ENCODE data around the gene G2E3.
A peak's percentile ranks its signal among the peaks of the same experiment; 100 is the strongest.
"Not testable (repeated sequence)": the region's sequence is repeated elsewhere in the genome, so short reads cannot be mapped to it uniquely, and the experiment has no call there.

Gene G2E3

GRCh38 chr14:30559638-30560091 is 707 bp downstream of the G2E3 start:
- no peak for DNase-seq (ENCODE audit: low read depth, low spot score)

GRCh38 chr14:30560581-30560980 is 1.6 kb downstream of the G2E3 start:
- no peak for DNase-seq (ENCODE audit: low read depth, low spot score)
- no peak overlapping the region for H3K27ac ChIP-seq

More at GRCh38 chr14:30559638-30560091, 707 bp downstream of the G2E3 start:
- peak overlapping the region; percentile 74 for H3K27ac ChIP-seq

GRCh38 chr14:30564235-30564867 is 5.4 kb downstream of the G2E3 start:
- H3K27ac ChIP-seq: no peak overlapping the region
- DNase-seq (ENCODE audit: low read depth, low spot score): no peak

DNA sequence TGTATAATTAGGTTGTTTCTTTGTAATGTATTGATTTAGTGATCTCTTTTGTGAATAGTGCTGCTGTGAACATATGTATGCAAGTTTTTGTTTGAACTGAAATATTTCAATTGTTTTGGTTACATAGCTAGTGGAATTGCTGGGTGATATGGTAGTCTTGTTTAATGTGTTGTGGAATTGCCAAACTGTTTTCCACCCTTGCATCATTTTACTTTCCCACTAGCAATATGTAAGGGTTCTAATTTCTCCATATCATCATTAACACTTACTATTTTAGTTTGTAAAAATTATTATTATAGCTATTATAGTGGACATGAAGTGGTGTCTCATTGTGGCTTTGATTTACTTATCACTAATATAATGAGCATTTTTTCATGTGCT is 5.9 kb downstream of the G2E3 start:
- no peak overlapping the region for H3K27ac ChIP-seq
- DNase-seq (ENCODE audit: low read depth, low spot score): no peak

- H3K27ac ChIP-seq: no peak overlapping the region
- no peak for DNase-seq (ENCODE audit: low read depth, low spot score)
These were observed 10.4 kb downstream of the G2E3 start for GRCh38 chr14:30569216-30569902.

DNA sequence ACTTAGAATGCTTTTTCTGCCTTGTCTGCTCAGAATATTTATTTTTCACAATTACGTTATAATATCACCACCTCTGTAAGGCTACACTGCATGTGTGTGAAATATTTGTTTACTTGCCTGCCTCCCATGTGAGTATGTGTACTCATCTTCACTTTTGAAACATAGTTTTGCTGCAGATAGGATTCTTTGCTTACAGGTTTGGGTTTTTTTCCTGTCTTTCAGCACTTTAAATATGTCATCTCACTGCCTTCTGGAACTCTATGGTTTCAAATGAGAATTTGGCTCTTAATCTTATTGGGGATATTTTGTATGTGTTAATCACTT is 10.9 kb downstream of the G2E3 start:
- H3K27ac ChIP-seq: no peak overlapping the region
- no peak for DNase-seq (ENCODE audit: low read depth, low spot score)

DNA sequence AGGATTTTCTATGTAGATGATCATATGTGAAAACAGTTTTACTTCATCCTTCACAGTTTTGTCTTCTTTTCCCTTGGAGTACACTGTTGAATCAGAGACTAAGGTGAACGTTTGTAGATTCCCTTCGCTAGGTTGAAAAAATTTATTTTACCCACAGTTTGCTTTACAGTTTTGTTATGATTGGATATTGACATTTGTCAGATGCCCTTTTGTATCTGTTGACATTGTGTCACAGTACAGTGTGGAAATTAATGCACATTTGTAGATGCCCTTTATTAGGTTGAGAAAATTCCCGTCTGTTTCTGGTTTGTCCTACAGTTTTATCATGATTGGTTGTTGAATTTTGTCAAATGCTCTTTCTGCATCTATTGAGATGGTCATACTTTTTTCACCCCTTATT is 13.3 kb downstream of the G2E3 start:
- no peak for DNase-seq (ENCODE audit: low read depth, low spot score)
- H3K27ac ChIP-seq: no peak overlapping the region

GRCh38 chr14:30572771-30573170 is 13.8 kb downstream of the G2E3 start:
- DNase-seq (ENCODE audit: low read depth, low spot score): no peak
- H3K27ac ChIP-seq: no peak overlapping the region

GRCh38 chr14:30573226-30573814 is 14.4 kb downstream of the G2E3 start:
- peak; percentile 34 for DNase-seq (ENCODE audit: low read depth, low spot score)
- no peak overlapping the region for H3K27ac ChIP-seq

DNA sequence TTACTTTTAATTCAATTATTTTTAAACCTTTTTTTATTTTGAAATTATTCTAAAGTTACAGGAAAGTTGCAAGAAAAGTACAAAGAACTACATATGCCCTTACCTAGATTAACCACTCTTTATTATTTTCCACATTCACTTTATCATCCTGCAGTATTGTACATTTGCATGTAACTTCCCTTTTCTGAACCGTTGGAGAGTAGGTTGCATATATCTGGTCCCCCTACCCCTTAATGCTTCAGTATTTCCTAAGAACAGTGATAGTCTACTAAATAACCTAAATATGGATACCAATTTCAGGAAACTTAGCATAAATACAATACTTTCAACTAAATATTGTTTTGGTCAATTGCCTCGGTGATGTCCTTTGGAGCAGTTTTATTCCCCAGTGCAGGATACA is 15.0 kb downstream of the G2E3 start:
- no peak for DNase-seq (ENCODE audit: low read depth, low spot score)
- H3K27ac ChIP-seq: no peak overlapping the region

GRCh38 chr14:30574777-30575176 is 15.8 kb downstream of the G2E3 start:
- not testable (repeated sequence) for H3K27ac ChIP-seq; DNase-seq (ENCODE audit: low read depth, low spot score)

GRCh38 chr14:30576333-30576732 is 17.4 kb downstream of the G2E3 start:
- not testable (repeated sequence) for DNase-seq (ENCODE audit: low read depth, low spot score); H3K27ac ChIP-seq

- H3K27ac ChIP-seq: no peak overlapping the region
- DNase-seq (ENCODE audit: low read depth, low spot score): no peak
These were observed 21.8 kb downstream of the G2E3 start for GRCh38 chr14:30580616-30581282.

DNA sequence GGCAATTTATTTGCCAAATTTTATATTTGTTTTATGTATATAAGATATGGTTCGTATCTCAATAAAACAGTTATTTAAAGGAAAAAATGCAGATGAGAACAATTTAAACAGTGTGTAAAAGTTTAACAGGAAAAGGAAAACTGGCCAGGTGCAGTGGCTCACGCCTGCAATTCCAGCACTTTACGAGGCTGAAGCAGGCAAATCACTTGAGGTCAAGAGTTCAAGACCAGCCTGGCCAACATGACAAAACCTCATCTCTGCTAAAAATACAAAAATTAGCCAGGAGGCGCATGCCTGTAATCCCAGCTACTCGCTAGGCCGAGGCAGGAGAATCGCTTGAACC is 22.3 kb downstream of the G2E3 start:
- H3K27ac ChIP-seq: no peak overlapping the region
- no peak for DNase-seq (ENCODE audit: low read depth, low spot score)

- no peak for DNase-seq (ENCODE audit: low read depth, low spot score)
These were observed 23.4 kb downstream of the G2E3 start for GRCh38 chr14:30582376-30582775.

DNA sequence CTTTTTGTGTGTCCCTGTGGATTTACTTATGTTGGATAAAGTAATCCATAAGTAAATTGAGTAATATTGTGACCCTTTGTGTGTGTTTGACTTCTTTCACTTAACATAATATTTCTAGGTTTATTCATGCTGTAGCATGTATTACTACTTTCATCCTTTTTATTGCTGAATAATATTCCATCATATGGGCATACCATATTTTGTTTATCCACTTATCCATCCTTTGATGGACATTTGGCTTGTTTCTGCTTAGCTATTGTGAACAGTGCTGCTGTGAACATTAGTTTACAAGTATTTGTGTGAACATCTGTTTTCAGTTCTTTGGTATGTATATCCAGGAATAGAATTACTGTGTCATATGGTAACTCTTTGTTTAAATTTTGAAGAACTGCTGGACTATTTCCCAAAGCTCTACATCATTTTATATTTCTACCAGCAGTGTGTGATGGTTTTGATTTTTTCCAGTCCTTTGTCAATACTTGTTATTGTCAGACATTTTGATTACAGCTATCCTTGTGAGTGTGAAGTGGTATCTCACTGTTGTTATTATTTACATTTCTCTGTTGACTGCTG is 25.2 kb downstream of the G2E3 start:
- no peak for DNase-seq (ENCODE audit: low read depth, low spot score)
- H3K27ac ChIP-seq: no peak overlapping the region

More at GRCh38 chr14:30582376-30582775, 23.4 kb downstream of the G2E3 start:
- no peak overlapping the region for H3K27ac ChIP-seq

DNA sequence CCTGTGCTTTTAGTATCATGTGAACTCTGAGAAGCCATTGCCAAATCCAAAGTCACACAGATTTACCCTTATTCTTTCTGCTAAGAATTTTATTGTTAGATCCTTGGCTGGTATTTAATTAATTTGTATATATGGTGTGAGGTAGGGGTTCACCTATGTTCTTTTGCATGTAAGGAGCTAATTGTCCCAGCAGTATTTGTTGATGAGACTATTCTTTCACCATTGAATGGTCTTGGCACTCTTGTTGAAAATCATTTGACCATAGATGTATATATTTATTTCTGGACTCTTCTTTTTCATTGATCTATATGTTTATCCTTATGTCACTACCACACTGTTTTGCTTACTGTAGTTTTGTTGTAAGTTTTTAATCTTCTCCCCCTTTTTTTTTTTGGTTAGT is 26.2 kb downstream of the G2E3 start:
- no peak for DNase-seq (ENCODE audit: low read depth, low spot score)
- no peak overlapping the region for H3K27ac ChIP-seq

DNA sequence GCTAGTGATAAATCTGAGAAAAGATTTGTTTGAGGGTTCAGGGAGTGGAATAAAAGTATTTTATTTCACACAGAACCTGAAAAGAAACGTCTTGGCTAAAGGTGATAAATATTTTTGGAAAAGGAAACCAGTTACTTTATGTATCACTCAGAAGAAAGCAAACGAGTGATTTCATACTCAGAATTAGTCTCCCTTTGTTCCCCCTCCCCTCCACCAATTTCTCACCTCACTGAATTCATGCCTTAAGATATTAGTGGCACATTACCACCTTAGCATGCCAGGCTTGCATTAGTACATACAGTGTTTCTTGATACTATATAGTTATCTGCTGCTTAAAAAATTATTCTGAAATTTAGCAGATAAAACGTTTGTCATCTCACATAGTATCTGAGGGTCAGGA is 28.2 kb downstream of the G2E3 start:
- DNase-seq (ENCODE audit: low read depth, low spot score): no peak
- H3K27ac ChIP-seq: no peak overlapping the region

DNA sequence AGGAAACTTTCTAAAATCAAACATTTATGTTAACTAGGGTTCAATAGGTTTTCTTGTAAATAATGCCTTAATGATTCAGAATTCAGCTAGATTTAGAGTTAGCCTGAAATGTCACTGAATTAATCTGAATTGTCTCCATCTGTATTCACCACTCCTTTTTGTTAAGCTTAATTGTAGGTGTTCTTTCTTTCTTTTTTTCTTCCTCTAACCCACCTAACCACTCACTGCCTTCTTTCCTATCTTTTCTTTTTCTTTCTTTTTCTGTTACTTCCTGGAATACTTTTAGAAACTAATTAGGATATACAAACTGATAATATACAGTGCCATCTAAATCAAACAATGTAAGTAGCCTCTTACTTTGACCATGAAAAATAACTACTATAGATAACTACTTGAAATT is 29.9 kb downstream of the G2E3 start:
- no peak overlapping the region for H3K27ac ChIP-seq
- DNase-seq (ENCODE audit: low read depth, low spot score): no peak

- DNase-seq (ENCODE audit: low read depth, low spot score): no peak
- no peak overlapping the region for H3K27ac ChIP-seq
These were observed 38.0 kb downstream of the G2E3 start for GRCh38 chr14:30596935-30597334.

DNA sequence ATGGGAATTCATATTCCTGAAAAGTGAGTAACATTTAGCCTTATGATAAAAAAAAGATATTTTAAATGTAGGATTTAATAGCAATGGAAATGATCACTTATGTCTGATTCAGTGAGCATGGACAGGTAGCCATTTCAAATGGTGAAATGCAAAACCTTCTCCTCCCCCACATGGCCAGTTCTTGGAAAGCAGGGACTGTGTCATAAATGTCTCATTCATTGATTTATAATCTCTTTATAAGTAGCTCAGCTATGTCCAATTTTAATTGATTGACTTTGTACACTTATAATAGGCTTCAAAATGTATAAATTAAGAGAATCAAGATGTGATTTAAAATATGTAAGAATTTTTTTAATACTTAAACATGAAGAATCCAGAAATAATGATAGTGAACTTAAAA is 38.5 kb downstream of the G2E3 start:
- DNase-seq (ENCODE audit: low read depth, low spot score): no peak
- no peak overlapping the region for H3K27ac ChIP-seq
